Measurements from ENCODE around the gene GLP2R. TPM values are rescaled to one million over a fixed set of nuclear protein-coding genes. Genes with fewer than 3 reads are reported as not detected.

The GLP2R gene
- total and polyA plus RNA-seq, 10 of the 15 experiments (the other 5 are each of a cell fraction or from before 2014, with no cell fraction given) = not detected

DNA sequence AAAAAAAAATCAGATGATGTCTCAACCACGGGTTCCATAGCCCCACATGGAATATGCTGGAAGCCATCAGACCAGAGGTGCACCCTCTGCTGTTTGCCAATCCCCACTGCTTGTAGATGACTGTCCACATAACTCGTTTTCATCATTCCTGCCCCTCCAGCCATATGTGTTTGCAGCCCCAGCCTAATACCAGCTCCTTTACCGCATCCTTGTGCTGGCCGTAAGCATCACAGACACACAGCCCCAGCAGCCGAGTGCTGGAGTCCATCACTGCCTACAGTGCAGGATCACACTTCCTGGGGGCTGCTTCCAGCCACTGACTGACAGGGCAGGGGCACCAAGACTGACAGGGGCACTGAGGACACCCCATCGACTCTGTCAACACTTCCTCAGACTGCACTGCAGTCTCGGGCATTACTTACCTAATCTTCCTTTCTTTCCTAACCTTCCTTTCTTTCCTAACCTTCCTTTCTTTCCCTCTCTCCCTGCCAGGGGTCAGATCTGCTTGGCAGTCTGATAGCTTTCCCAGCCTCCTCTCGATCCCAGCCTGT is 74.4 kb downstream of the GLP2R start (continued):
- TF ChIP-seq TBL1XR1 (IDR thresholded peaks at IDR 0.05; ENCODE audit: low read depth, low read length) (no peak), CHD2 (IDR thresholded peaks at IDR 0.05; ENCODE audit: borderline replicate concordance, low read depth, low read length) (no peak)
- TF ChIP-seq, protein P1, sequence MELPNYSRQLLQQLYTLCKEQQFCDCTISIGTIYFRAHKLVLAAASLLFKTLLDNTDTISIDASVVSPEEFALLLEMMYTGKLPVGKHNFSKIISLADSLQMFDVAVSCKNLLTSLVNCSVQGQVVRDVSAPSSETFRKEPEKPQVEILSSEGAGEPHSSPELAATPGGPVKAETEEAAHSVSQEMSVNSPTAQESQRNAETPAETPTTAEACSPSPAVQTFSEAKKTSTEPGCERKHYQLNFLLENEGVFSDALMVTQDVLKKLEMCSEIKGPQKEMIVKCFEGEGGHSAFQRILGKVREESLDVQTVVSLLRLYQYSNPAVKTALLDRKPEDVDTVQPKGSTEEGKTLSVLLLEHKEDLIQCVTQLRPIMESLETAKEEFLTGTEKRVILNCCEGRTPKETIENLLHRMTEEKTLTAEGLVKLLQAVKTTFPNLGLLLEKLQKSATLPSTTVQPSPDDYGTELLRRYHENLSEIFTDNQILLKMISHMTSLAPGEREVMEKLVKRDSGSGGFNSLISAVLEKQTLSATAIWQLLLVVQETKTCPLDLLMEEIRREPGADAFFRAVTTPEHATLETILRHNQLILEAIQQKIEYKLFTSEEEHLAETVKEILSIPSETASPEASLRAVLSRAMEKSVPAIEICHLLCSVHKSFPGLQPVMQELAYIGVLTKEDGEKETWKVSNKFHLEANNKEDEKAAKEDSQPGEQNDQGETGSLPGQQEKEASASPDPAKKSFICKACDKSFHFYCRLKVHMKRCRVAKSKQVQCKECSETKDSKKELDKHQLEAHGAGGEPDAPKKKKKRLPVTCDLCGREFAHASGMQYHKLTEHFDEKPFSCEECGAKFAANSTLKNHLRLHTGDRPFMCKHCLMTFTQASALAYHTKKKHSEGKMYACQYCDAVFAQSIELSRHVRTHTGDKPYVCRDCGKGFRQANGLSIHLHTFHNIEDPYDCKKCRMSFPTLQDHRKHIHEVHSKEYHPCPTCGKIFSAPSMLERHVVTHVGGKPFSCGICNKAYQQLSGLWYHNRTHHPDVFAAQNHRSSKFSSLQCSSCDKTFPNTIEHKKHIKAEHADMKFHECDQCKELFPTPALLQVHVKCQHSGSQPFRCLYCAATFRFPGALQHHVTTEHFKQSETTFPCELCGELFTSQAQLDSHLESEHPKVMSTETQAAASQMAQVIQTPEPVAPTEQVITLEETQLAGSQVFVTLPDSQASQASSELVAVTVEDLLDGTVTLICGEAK (IDR thresholded peaks at IDR 0.05; ENCODE audit: borderline replicate concordance) = no peak

DNA sequence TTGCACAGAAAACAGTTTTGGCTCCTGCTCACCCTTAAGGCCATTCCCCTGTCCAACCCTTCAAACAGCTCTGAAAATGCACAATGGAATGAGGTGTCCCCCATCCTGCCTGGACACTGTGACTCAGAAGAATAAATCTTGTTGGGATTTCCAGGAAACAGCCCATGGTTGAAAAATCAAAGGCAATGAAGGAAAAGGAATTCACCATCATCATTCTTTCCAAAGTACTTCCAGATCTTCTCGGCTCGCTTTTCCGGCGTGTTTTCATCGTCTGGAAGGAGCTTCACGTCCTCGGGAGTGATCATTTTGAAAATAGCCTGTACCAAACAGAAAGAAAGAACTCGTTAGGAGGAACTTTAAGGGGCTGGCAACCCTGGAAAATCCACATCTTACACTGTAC is 75.1 kb downstream of the GLP2R start:
- DNase-seq (ENCODE audit: low read depth, low spot score) (no peak), ATAC-seq (no peak), FAIRE-seq (no peak)
- CTCF ChIA-PET = interaction anchor here (0.7 to 1.3 kb wide), 2 partner anchors 11 to 15 kb away, joined by 3 to 4 read pairs; no protein-coding TSS in a partner anchor
- Histone ChIP-seq H3K79me2 (ENCODE audit: control insufficient read depth, insufficient read depth, low read length) (no peaks in the 10 kb centered on the region), H3K27ac (ENCODE audit: control insufficient read depth, insufficient read depth) (no peak overlapping the region), H3K4me1 (ENCODE audit: control insufficient read depth, insufficient read depth, low read length) (no peaks in the 10 kb centered on the region), H3K4me3 (no peak overlapping the region), H2AFZ (ENCODE audit: control insufficient read depth, low read depth, low read length) (no peak overlapping the region), H3K9ac (ENCODE audit: control insufficient read depth, insufficient read depth, low read length) (no peak overlapping the region), H4K20me1 (ENCODE audit: control insufficient read depth, insufficient read depth) (no peaks in the 10 kb centered on the region), H3K27me3 (replicated peaks in 1 of 2; ENCODE audit: control insufficient read depth in 2 of 2, insufficient read depth in 2 of 2, low read length in 1 of 2) (peaks cover 0 to 4% of the 10 kb centered on the region in 2 experiments; a peak in 1 of 4 replicates), H3K4me2 (ENCODE audit: control insufficient read depth, insufficient read depth) (no peak overlapping the region), H3K36me3 (ENCODE audit: control insufficient read depth in 2 of 2, insufficient read depth in 2 of 2, low read length in 1 of 2) (no peaks in the 10 kb centered on the region), H3K9me3 (replicated peaks; ENCODE audit: control insufficient read depth, insufficient read depth, low read length) (no peaks in the 10 kb centered on the region)
- SMC1A ChIA-PET (ENCODE audit: uncharacterized antibody, unreplicated experiment) = no interaction called here
- POLR2A ChIA-PET = no interaction called here
- RAD21 ChIA-PET (ENCODE audit: unreplicated experiment) = no interaction called here
- intact Hi-C loops (cut with micrococcal nuclease; ENCODE audit: unreplicated experiment) (no loop called here), in situ Hi-C loops (cut with MboI) (no loop called here)
- BruUV-seq (replicated peaks) = no TSS peak
- 18% methylated on average over 8 of the region's 8 CpGs for WGBS (ENCODE audit: insufficient coverage, insufficient replicate concordance, low lambda C conversion rate, missing lambda C conversion rate)
- TF ChIP-seq RAD51 (IDR thresholded peaks at IDR 0.05) = no peak
- TF ChIP-seq CUX1 (IDR thresholded peaks at IDR 0.05; ENCODE audit: insufficient replicate concordance, low read depth, low read length) = no peak
- TF ChIP-seq ZBTB33 (IDR thresholded peaks at IDR 0.05) = no peak
- no peak for TF ChIP-seq MTA2 (IDR thresholded peaks at IDR 0.05; ENCODE audit: low read depth)
